SU-DHL-6 (cell line): ENCODE measurements around the gene DOCK1.

Source experiments
- EZH2phosphoT487 ChIP-seq: fragments of 200-600 bp; sonication (generic), shearing (Covaris generic); conservative IDR thresholded peaks from 2 replicates; pipeline ENCODE4 v1.6.1; 2018; ENCODE audit warnings: mild to moderate bottlenecking, antibody characterized with exemption, low read length, moderate library complexity, mixed read lengths
- TF ChIP-seq, protein P1 (sequence below): fragments of 200-600 bp; sonication (generic); IDR thresholded peaks from one replicate; pipeline ENCODE4 v1.5.1; 2017; ENCODE audit warnings: antibody characterized with exemption, mild to moderate bottlenecking, low read length, moderate library complexity; ENCODE audit not compliant: insufficient read depth, poor library complexity, severe bottlenecking

GRCh38 chr10:127276794-127277462, 371.7 kb downstream of the DOCK1 start:
- TF ChIP-seq, protein P1, sequence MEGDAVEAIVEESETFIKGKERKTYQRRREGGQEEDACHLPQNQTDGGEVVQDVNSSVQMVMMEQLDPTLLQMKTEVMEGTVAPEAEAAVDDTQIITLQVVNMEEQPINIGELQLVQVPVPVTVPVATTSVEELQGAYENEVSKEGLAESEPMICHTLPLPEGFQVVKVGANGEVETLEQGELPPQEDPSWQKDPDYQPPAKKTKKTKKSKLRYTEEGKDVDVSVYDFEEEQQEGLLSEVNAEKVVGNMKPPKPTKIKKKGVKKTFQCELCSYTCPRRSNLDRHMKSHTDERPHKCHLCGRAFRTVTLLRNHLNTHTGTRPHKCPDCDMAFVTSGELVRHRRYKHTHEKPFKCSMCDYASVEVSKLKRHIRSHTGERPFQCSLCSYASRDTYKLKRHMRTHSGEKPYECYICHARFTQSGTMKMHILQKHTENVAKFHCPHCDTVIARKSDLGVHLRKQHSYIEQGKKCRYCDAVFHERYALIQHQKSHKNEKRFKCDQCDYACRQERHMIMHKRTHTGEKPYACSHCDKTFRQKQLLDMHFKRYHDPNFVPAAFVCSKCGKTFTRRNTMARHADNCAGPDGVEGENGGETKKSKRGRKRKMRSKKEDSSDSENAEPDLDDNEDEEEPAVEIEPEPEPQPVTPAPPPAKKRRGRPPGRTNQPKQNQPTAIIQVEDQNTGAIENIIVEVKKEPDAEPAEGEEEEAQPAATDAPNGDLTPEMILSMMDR, result no peak
- TF ChIP-seq EZH2phosphoT487, result no peak
